GM18873 (cell line): ENCODE data around the gene SLAMF8.

Experiments used
- ATAC-seq: cut with Tn5 transposase; IDR thresholded peaks from one replicate; pipeline ENCODE4 v1.9.1; 2021; ENCODE audit warnings: mild to moderate bottlenecking, moderate library complexity, moderate number of reproducible peaks; ENCODE audit not compliant: unreplicated experiment, low FRiP score

Gene SLAMF8

DNA sequence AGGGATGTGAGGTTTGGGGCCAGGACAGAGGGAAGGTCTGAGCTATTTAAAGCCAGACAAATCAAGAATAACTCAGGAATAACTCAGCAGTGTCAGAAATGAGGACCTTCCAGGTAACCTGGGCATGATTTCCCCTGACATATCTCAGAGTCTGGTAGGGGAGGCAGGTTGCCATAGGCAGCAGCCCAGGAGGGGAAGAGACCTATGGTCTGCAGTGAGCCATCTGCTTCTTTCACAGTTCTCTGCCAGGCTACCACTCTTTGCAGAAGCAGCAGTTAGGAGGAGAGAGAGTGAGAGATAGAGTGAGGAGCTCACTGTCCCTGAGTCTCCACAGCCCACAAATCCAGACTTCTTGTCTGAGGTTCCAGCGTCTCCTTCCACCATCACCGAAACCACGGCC lies 42.1 kb downstream of the SLAMF8 start:
- no peak for ATAC-seq

DNA sequence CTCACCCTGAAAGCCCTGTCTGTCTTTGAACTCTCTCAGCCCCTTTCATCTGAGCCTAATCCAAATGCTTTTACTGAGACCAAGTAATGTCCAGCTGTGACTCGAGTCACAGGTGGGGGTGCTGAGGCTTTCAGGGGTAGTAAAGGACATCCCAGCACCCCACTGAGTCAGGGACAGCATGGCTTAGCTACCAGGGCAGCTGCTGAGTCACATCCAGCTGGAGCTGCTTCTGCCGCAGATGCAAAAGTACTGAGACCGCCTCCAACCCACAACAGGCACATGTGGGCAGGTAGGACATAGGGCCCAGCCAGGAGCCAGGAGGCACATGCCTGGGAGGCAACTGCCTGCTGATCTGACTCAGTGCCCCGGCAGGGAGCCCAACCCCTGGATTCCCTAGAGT lies 42.5 kb downstream of the SLAMF8 start:
- no peak for ATAC-seq

DNA sequence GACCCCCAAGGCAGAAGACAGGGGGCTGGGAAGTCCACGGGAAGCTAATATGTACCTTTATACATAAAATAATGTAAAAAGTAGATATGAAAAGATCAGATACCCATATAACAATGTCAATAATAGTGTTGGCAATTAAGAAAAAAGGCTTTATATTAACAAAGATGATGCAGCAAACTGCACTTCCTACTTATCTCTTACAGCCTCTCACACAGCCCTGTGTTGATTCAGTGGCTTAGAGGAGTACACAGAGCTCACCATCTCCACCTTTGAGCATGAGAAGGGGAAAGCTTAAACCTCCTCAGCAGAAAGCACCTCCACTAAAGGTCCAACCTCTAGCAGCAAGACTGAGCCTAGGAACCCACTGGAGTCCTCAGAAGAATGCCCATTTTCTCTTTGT lies 42.9 kb downstream of the SLAMF8 start:
- no peak for ATAC-seq

DNA sequence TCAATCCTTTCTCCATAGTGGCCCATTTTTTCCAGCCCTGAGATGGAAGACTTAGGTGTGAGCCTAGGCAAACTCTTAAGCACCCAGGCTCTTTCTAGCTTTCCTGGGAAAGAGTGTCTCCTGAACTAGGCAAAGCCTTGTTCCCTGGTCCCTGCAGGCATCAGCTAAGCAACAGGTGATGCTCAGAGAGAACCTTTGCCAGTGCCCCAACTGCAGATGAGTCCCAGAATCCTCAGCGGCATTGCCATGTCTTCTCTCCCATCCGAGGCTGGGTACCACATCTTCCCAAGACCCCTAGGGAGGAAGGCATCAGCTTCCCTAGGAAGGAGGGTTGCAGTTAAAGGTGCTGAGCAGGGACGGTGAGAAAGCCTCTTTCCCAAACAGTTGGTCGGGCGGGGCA lies 44.0 kb downstream of the SLAMF8 start:
- ATAC-seq = no peak

DNA sequence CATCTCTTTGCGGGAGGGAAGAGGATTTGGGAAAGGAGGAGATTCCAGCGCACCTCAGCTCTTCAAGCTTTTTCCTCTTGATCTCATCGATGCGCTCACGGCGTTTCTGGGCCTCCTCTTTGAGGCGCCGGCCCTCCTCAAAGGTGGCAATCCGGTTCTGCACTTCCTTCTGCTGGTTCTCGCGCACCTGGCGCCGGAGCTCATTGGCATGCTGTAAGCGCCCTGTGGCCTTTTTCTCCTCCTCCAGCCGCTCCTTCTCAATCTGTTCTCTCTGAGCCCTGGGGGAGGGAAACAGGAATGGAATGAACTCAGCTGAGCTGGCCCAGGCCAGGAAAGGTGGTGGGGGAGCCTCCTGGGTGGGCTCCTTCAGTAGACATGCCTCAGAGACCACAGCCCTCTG lies 46.2 kb downstream of the SLAMF8 start:
- ATAC-seq = no peak

DNA sequence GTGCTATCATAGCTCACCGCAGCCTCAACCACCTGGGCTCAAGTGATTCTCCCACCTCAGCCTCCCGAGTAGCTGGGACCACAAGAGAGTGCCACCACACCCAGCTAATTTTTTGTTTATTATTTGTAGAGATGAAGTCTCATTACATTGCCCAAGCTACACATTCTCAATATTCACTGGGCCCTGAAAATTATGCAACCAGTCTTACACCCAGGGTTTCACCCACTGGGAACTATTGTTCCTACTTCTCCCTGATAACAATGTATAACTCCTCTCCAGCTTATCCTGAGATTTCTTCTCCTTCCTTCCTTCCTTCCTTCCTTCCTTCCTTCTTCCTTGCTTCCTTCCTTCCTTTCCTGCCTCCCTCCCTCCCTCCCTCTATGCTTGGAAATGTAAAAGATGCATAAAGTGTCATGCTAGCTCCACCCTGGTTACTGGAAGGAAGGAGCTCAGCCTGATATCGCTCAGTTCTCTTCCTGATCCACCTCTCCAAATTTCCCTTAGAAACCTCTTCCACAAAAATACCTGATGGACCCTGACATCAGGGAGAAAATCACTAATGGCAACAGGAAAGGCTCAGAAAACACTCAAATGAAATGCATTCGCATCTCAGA lies 47.0 kb downstream of the SLAMF8 start:
- ATAC-seq = no peak

DNA sequence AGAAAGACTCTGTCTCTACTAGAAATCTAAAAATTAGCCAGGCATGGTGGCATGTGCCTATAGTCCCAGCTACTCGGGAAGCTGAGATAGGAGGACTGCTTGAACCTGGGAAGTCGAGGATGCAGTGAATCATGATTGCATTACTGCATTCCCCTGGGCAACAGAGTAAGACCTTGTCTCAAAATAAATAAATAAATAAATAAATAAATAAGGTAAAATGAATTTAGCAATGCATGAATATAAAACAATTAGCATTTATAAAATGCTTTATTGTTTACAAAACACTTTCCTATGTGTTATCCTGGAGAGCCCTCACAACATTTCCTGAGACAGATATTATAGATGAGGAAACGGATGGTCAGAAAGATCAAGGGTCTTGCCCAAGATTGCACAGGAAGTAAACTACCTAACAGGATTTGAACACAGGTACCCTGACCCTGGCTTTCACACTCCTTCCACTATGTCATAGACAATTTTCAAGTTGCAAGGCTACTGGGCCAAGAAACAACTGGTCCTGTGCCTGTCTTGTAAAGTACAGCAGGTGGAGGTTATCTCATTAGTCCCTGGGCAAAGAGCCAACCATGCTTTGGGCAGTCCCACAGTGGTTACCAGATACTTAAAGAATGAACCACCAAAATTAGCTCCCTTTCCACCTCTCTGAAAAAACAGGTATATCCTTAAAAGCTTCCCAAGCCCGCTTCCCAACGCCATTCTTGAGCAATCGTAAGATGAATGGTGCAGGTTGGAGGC lies 51.2 kb downstream of the SLAMF8 start:
- ATAC-seq = no peak

DNA sequence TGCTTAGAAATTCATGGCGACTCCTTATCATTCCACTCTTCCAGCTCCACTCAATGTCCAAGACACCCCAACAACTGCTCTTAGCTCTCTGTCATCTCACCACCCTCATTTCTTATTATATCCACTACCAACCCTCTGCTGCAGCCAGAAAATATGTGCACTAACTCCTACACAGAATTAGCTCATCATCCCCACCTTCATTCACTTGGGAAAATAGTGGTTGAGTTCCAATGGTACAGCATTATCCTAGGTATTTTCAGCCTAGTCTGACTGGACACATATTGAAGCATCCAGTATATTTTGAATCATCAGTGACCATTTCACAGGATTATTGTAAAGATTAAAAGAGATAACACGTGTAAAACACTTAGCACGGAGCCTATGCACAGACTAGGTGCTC lies 52.5 kb downstream of the SLAMF8 start:
- ATAC-seq = no peak

DNA sequence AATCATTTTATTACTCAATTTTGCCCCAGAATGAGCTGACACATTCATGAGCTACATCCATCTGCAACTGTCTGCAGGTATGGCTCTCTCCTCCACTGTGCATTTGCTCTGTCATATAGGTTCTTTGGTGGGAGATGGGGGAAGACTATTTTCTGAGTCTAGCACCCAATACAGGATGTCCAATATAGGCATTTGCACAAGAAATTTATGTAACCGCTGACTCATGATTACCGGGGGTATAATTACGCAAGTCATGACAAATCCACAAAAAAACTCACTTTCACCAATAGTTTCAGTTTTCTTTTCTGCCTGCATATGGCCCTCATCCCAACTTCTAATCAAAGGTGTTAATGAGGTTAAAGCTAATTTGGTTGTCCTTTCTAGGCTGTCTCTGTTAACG lies 53.3 kb downstream of the SLAMF8 start:
- ATAC-seq = no peak

DNA sequence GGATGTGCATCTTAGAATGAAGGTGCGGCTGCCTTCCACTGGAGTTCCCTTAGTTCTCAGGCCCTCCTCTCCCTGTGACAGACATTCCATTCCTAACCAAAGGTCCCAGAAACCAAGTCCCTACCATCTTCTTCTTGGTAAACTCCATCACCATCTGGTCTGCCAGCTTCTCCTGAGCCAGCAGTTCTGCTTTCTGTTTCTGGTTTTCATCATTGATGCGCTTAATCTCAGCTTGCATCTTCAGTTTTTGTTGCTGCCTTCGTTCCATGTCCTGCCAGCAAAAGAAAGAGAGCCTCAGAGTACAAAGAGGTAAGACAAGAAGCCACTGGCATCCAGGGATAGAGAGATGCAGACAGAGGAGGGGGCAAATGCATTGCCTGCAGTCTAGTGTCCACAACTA lies 53.8 kb downstream of the SLAMF8 start:
- ATAC-seq = no peak

DNA sequence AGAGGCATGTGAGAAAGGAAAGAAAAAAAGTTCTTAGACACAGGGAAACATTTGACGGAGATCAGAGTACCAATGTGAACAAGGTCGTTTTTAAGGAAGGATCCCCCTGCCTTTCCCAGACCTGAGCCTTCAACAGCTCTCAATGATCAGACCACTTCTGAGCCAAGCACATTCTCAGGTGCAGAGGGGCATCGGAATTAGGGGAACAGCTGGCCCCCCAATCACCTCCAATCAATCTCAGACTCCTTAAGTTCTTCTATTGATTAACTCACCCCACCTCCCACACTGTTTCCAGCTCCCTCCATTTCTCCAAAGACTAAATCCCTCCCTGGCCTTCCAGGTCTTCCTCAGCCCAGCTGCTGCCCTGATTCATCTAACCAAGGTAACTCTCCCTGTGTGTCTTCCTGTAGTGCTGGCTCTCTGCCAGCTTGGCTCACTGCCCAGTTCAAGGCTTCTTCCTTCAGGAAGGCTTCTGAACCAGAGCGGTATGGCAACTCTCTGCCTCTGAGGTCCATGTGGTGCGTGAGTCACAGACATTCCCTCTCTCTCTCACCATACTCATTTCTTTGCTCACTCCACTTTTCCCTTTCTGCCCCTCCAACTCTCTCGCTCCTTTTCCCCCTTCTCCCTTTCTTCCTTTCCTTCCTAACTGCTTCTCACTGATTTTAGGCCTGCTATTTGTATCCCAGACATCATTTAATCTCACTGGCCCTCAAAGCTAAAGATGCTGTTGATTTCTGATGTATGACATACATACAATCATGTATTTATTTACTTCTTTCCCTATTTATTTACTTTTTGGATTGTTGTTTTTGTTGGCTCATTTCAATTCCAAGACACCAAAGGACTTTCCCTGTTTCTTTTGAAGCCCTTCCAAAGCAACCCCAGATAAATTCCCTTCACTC lies 55.2 kb downstream of the SLAMF8 start:
- ATAC-seq = no peak

DNA sequence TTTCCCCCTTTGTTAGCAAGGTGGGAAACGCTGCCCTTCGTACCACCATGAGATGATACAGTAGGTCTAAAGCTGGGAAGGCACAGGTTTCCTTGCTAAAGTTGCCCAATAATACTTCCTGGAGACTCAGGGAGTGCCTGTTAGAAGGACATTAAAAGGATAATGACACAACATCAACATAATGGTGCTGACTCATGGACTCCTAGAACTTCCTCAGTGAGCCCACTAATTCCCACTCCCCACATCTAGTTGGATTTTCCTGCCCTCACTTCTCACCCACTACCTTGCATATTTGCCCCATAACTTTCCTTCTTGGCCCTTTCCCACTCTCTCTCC lies 55.8 kb downstream of the SLAMF8 start:
- no peak for ATAC-seq

DNA sequence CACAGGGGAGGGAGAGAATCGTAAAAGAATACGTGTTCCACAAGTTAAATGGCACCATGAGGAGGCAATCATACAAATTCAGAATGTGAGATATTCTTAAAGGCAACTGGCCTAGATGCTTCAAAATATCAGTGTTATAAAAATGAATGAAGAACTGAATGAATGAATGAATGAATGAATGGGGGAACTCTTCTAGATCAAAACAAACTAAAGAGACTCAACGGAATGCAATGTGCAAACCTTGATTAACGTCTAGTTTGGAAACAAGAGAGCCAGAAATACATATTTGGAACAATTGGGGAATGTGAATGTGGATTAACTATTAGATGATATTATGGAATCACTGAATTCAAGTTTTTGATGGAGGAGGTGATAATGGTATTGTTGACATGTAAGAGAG lies 56.5 kb downstream of the SLAMF8 start:
- ATAC-seq = no peak

DNA sequence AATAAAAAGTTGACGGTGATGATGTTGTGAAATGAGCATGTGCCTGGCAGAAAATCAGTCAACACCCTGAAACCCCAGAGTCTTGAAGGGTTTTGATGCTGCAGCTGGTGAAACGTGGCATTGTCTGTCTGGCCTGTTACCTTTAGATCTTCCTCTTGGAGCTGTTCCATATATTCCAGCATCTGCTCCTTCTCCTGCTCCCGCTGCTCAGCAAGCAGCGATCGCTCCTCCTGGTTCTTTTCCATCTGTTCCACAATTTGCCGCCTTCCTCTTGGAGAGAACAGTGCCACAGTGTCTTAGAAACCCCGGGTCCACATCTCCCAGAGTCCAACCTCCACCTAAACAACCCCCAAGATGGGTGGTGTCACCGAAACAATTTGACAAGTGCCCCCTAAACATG lies 57.6 kb downstream of the SLAMF8 start:
- no peak for ATAC-seq
